Measurements from ENCODE around the gene NTNG2.

Gene NTNG2

GRCh38 chr9:132239999-132240840, 78.4 kb downstream of the NTNG2 start:
- H3K36me3 ChIP-seq = peaks cover 4% of the 10 kb centered on the region
- H3K27me3 ChIP-seq = peaks cover 25% of the 10 kb centered on the region
- H3K4me3 ChIP-seq (ENCODE audit: low read depth in 1 of 2, low read length in 1 of 2) = peak overlapping the region; percentile 66 to 82
- H3K27ac ChIP-seq = peak overlapping the region; percentile 88
- H3K4me1 ChIP-seq (ENCODE audit: control insufficient read depth in 1 of 2, insufficient read depth in 1 of 2, low read depth in 1 of 2, low read length in 1 of 2) = peaks cover 64 to 70% of the 10 kb centered on the region in 2 experiments
- TF ChIP-seq, protein P1, sequence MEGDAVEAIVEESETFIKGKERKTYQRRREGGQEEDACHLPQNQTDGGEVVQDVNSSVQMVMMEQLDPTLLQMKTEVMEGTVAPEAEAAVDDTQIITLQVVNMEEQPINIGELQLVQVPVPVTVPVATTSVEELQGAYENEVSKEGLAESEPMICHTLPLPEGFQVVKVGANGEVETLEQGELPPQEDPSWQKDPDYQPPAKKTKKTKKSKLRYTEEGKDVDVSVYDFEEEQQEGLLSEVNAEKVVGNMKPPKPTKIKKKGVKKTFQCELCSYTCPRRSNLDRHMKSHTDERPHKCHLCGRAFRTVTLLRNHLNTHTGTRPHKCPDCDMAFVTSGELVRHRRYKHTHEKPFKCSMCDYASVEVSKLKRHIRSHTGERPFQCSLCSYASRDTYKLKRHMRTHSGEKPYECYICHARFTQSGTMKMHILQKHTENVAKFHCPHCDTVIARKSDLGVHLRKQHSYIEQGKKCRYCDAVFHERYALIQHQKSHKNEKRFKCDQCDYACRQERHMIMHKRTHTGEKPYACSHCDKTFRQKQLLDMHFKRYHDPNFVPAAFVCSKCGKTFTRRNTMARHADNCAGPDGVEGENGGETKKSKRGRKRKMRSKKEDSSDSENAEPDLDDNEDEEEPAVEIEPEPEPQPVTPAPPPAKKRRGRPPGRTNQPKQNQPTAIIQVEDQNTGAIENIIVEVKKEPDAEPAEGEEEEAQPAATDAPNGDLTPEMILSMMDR (IDR thresholded peaks at IDR 0.05) = no peak
- H3K9me3 ChIP-seq = no peaks in the 10 kb centered on the region

GRCh38 chr9:132240841-132241482, 79.1 kb downstream of the NTNG2 start:
- peaks cover 62 to 68% of the 10 kb centered on the region in 2 experiments for H3K4me1 ChIP-seq (ENCODE audit: control insufficient read depth in 1 of 2, insufficient read depth in 1 of 2, low read depth in 1 of 2, low read length in 1 of 2)
- TF ChIP-seq, protein P1 (IDR thresholded peaks at IDR 0.05) = peak; percentile 67
- H3K9me3 ChIP-seq = no peaks in the 10 kb centered on the region
- peaks cover 4% of the 10 kb centered on the region for H3K36me3 ChIP-seq
- H3K27ac ChIP-seq = peak overlapping the region; percentile 88
- H3K27me3 ChIP-seq = peaks cover 33% of the 10 kb centered on the region
- peak overlapping the region; percentile 82 to 87 for H3K4me3 ChIP-seq (ENCODE audit: low read depth in 1 of 2, low read length in 1 of 2)

GRCh38 chr9:132241483-132241839, 79.6 kb downstream of the NTNG2 start:
- H3K27ac ChIP-seq = peak overlapping the region; percentile 88

DNA sequence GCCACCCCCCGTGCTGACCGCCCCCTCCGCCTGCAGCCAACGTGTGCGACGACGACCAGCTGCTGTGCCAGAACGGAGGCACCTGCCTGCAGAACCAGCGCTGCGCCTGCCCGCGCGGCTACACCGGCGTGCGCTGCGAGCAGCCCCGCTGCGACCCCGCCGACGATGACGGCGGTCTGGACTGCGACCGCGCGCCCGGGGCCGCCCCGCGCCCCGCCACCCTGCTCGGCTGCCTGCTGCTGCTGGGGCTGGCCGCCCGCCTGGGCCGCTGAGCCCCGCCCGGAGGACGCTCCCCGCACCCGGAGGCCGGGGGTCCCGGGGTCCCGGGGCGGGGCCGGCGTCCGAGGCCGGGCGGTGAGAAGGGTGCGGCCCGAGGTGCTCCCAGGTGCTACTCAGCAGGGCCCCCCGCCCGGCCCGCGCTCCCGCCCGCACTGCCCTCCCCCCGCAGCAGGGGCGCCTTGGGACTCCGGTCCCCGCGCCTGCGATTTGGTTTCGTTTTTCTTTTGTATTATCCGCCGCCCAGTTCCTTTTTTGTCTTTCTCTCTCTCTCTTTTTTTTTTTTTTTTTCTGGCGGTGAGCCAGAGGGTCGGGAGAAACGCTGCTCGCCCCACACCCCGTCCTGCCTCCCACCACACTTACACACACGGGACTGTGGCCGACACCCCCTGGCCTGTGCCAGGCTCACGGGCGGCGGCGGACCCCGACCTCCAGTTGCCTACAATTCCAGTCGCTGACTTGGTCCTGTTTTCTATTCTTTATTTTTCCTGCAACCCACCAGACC, 80.2 kb downstream of the NTNG2 start:
- TF ChIP-seq, protein P1 (IDR thresholded peaks at IDR 0.05) = peak; percentile 29
- H3K4me1 ChIP-seq (ENCODE audit: control insufficient read depth in 1 of 2, insufficient read depth in 1 of 2, low read depth in 1 of 2, low read length in 1 of 2) = peaks cover 51 to 57% of the 10 kb centered on the region in 2 experiments
- H3K4me3 ChIP-seq (ENCODE audit: low read depth in 1 of 2, low read length in 1 of 2) = peak overlapping the region; percentile 82 to 87
- H3K27ac ChIP-seq = peak overlapping the region; percentile 88
- peaks cover 44% of the 10 kb centered on the region for H3K27me3 ChIP-seq
- H3K36me3 ChIP-seq = peaks cover 4% of the 10 kb centered on the region
- H3K9me3 ChIP-seq = no peaks in the 10 kb centered on the region

More at GRCh38 chr9:132241483-132241839, 79.6 kb downstream of the NTNG2 start:
- peaks cover 57 to 63% of the 10 kb centered on the region in 2 experiments for H3K4me1 ChIP-seq (ENCODE audit: control insufficient read depth in 1 of 2, insufficient read depth in 1 of 2, low read depth in 1 of 2, low read length in 1 of 2)
- no peaks in the 10 kb centered on the region for H3K9me3 ChIP-seq
- peak overlapping the region; percentile 82 to 87 for H3K4me3 ChIP-seq (ENCODE audit: low read depth in 1 of 2, low read length in 1 of 2)
- TF ChIP-seq, protein P1 (IDR thresholded peaks at IDR 0.05) = no peak
- H3K36me3 ChIP-seq = peaks cover 4% of the 10 kb centered on the region
- peaks cover 38% of the 10 kb centered on the region for H3K27me3 ChIP-seq

- Histone ChIP-seq H3K36me3 (peaks cover under 1% of the 10 kb centered on the region), H3K27ac (peak overlapping the region; percentile 88), H3K4me1 (ENCODE audit: control insufficient read depth in 1 of 2, insufficient read depth in 1 of 2, low read depth in 1 of 2, low read length in 1 of 2) (peaks cover 45 to 51% of the 10 kb centered on the region in 2 experiments), H3K27me3 (peaks cover 50% of the 10 kb centered on the region), H3K9me3 (no peaks in the 10 kb centered on the region), H3K4me3 (ENCODE audit: low read depth in 1 of 2, low read length in 1 of 2) (peak overlapping the region; percentile 82 to 87)
- TF ChIP-seq, protein P1 (IDR thresholded peaks at IDR 0.05) = no peak
Measured at GRCh38 chr9:132242621-132243155, 80.8 kb downstream of the NTNG2 start.
